KOPT-K1 (cell line): ENCODE data around the gene RNF144A.

Source experiments
- H3K27ac ChIP-seq: fragments of 200-600 bp; sonication (generic); 2 replicates; pipeline ENCODE4 v1.5.1; 2016; ENCODE audit warnings: antibody characterized with exemption, mild to moderate bottlenecking, low read depth, low read length; ENCODE audit not compliant: poor library complexity, severe bottlenecking
- H3K36me3 ChIP-seq: fragments of 200-600 bp; sonication (generic); 2 replicates; pipeline ENCODE4 v1.5.1; 2017; ENCODE audit warnings: antibody characterized with exemption, mild to moderate bottlenecking, low read length, moderate library complexity; ENCODE audit not compliant: insufficient read depth
- H3K9me3 ChIP-seq: fragments of 200-600 bp; sonication (generic); 2 replicates; pipeline ENCODE4 v1.5.1; 2017; ENCODE audit warnings: antibody characterized with exemption, low read length, mild to moderate bottlenecking; ENCODE audit not compliant: insufficient read depth, poor library complexity, severe bottlenecking

RNF144A gene

DNA sequence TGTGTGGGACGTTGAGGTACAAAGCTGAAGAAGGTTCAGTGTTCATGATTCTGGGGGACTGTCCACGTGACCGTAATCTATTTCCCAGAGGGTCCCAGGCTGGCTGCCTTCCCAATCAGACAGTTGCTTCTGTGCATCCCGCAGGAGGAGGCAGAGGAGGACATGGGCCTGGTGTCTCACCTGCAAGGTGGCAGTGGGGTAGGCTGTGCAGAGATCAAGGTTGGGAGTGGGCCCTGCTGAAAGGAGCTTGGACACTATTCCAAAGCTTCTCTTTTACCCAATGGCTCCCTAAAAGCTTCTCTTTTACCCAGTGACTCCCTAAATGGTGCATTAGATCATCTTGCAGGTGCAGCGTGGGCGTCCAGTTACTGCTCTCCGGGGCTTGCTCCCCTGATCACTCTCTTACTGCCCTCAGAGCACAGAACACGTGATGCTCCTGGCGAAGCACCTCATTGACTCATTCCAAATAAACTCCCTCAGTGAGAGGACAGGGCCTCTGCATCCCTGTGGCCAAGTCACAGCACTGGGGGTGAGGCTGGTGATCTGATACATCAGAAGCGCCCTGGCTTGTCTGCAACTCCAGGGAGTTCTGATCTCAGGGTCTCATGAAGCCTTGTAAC lies 41.5 kb downstream of the RNF144A start:
- Histone ChIP-seq H3K36me3 (peaks cover 47% of the 10 kb centered on the region), H3K27ac (no peak overlapping the region)

GRCh38 chr2:6959751-6960150 lies 42.5 kb downstream of the RNF144A start:
- Histone ChIP-seq H3K27ac (no peak overlapping the region), H3K9me3 (no peaks in the 10 kb centered on the region), H3K36me3 (peaks cover 47% of the 10 kb centered on the region)

More for the DNA sequence above, 41.5 kb downstream of the RNF144A start:
- H3K9me3 ChIP-seq: no peaks in the 10 kb centered on the region

DNA sequence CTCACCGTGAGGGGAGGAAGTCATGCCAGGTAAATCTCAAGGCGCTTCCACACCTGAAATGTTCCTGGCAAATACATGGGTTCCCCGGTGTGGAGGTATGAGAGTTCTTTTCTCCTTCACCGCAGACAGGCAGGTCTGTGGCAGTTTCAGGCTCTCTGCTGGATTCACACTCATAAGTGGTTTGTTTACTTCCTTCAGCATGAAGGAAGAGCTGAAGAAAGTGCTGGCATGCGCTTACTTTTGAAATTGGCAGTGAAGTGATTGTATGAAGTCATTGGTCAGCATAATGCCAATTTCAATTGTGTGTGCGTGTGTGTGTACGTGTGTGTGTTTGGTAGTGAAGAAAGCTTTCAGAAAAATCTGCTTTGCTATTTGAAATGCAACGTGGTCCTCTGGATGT lies 43.4 kb downstream of the RNF144A start:
- Histone ChIP-seq H3K27ac (no peak overlapping the region), H3K9me3 (no peaks in the 10 kb centered on the region), H3K36me3 (peaks cover 45% of the 10 kb centered on the region)

DNA sequence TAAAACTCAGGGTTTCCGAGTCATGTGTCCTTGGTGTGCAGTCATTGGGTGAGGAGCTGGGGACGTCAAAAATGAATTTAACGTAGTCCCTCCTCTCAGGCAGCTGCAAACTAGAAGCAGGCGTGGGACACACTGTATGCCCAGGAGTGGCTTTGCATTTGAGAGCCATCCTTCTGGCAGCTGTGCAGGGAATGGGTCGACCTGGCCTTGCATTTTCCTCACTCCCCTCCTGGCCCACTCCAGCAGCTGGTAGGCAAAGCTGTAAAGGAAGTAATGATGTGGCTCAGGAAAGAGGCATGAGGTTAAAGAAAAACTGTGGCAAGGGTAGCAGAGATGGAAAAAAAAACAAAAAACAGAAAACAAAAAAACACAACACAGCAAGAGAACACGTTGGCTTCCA lies 46.5 kb downstream of the RNF144A start:
- peaks cover 40% of the 10 kb centered on the region for H3K36me3 ChIP-seq
- H3K27ac ChIP-seq: no peak overlapping the region
- H3K9me3 ChIP-seq: no peaks in the 10 kb centered on the region

DNA sequence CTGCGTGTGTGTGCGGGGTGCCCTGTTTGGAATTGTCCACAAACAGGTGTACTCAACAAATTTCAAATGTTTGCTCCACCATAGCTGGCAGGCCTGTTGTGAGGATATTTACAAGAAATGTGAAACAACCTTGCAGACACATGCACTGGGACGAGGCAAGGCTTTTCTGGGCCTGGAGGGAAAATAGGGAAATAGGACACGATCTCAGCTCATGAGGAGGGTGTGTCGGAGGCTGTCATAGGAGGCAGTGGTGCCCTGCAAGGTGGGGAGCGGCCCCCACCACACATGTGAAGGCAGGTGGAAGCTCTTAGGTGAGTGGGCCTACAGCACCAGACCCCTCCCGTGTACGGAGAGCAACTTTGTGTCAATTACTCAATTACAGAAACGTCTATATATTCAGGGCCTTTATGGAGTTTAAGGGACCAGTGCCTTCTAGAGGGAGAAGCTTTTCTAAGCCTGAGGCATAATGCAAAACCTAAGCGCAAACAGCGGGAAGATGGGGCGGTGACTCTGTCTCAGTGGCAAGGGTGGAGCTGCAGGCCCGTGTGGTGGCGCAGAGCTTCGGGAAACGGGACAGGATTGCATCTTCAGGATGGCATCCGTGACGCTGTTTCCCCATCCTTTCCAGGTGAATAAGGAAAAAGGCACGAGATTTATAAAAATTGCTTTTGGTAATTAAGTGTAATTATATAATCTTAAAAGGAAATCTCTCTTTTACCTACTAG lies 48.0 kb downstream of the RNF144A start:
- H3K9me3 ChIP-seq: no peaks in the 10 kb centered on the region
- H3K27ac ChIP-seq: no peak overlapping the region
- peaks cover 34% of the 10 kb centered on the region for H3K36me3 ChIP-seq

GRCh38 chr2:6966446-6966940 lies 49.3 kb downstream of the RNF144A start:
- H3K9me3 ChIP-seq: no peaks in the 10 kb centered on the region
- H3K27ac ChIP-seq: no peak overlapping the region
- peaks cover 39% of the 10 kb centered on the region for H3K36me3 ChIP-seq

- Histone ChIP-seq H3K27ac (no peak overlapping the region), H3K36me3 (peaks cover 40% of the 10 kb centered on the region; the same call in 1 of the 2 replicates), H3K9me3 (no peaks in the 10 kb centered on the region)
Measured at GRCh38 chr2:6967301-6967700, 50.1 kb downstream of the RNF144A start.

GRCh38 chr2:6968319-6969100 lies 51.3 kb downstream of the RNF144A start:
- H3K27ac ChIP-seq: no peak overlapping the region
- peaks cover 46% of the 10 kb centered on the region; the same call in 1 of the 2 replicates for H3K36me3 ChIP-seq
- H3K9me3 ChIP-seq: no peaks in the 10 kb centered on the region

DNA sequence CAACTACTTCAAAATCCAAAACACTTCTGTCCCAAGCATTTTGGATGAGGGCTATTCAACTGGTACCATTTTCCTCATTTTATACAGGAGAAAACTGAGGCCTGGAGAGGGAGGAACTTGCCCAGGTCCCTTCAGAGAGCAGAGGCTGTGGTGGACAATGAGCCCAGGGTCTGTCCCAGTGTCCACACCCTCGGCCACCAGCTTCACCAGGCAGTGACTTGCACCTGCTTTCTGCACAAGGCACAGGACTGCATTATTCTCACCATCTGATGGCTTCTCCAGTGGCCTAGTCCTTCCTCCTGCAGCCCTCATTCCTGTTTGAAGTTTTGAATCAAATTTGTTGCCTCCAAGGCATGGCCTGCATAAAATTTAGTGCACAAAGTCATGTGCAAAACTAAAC lies 53.3 kb downstream of the RNF144A start:
- Histone ChIP-seq H3K27ac (no peak overlapping the region), H3K9me3 (peaks cover 13% of the 10 kb centered on the region), H3K36me3 (peaks cover 62% of the 10 kb centered on the region; the same call in 1 of the 2 replicates)

- Histone ChIP-seq H3K36me3 (peaks cover 62% of the 10 kb centered on the region; the same call in 1 of the 2 replicates), H3K27ac (no peak overlapping the region), H3K9me3 (peaks cover 14% of the 10 kb centered on the region)
Measured at GRCh38 chr2:6970976-6971480, 53.8 kb downstream of the RNF144A start.

DNA sequence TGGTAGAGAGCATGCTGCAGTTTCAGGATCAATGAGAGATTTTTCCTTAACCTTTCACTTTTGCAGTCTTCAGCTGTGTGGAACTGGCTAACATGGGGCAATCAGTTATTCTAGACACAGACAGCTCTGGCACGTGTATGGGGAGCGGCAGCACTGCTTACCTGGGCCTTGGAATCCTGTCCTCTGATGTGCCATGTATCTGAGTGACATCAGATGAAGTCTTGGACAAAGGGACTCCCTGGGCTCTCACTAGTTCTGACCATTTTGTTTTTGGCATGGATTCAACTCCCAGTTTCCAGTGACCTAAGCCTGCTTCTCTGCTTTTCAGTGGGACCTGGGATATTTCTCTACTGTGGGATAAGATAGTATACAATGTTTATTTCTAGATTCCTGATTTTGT lies 54.3 kb downstream of the RNF144A start:
- Histone ChIP-seq H3K27ac (no peak overlapping the region), H3K9me3 (peaks cover 14% of the 10 kb centered on the region), H3K36me3 (peaks cover 57% of the 10 kb centered on the region; the same call in 1 of the 2 replicates)

DNA sequence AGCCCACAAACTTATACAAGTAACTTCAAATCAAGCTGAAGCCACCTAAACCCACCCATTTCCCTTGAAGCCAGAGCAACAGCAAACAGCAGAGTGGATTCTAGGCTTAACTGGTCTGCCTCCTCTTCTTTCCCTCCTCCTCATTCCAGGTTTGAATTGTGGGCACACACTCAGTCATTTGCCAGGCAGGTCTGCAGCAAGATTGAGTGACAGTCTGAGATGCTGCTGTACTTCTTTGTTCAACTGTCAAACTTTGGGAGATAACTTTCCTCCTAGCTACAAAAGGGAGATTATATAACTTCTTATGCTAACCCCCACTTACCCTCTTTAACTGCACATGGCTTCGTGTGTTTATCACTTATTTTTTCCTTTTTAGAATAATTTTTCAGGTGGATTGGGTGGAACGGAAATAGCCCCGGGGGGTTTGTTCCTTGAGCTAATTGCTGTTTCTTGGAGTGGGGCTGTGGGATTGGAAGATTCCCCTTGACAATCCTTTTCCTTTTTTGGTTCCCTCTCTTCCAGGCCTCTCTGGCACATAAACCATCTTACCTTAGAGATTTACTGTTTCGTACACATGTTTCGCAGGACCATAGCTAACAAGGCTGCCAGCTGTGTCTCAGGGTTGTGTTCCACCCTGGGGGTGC lies 55.0 kb downstream of the RNF144A start:
- Histone ChIP-seq H3K9me3 (peaks cover 14% of the 10 kb centered on the region), H3K27ac (no peak overlapping the region), H3K36me3 (peaks cover 52% of the 10 kb centered on the region; the same call in 1 of the 2 replicates)

DNA sequence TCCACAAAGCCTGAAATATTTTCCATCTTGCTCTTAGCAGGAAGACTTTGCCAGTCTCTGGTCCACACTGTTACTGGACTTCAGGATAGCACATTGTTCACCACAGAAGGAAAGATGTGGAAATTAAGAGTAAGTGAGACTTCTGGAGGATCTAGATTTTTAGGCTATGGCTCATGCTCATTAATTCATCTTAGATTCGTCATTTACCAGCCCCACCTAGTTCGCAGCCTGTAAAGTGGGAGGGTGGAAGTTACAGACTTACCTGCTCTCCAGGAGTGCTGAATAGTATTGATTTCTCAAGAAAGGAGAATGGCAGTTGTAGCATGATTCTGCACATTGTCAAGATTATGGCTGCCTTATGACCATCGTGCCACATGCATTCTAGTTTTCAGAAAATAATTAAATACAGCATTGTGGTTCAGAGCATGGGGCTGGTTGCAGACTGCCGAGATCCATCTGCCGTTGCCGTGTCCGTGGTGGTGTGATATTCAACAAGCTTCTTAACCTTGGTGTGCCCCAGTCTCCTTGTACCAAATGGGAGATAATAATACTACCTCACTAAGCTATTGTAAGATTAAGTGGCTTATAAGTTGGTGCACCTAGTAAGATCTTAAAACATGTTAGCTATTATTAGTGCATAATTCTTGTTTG lies 56.8 kb downstream of the RNF144A start:
- Histone ChIP-seq H3K36me3 (peaks cover 63% of the 10 kb centered on the region), H3K27ac (no peak overlapping the region), H3K9me3 (peaks cover 26% of the 10 kb centered on the region)

DNA sequence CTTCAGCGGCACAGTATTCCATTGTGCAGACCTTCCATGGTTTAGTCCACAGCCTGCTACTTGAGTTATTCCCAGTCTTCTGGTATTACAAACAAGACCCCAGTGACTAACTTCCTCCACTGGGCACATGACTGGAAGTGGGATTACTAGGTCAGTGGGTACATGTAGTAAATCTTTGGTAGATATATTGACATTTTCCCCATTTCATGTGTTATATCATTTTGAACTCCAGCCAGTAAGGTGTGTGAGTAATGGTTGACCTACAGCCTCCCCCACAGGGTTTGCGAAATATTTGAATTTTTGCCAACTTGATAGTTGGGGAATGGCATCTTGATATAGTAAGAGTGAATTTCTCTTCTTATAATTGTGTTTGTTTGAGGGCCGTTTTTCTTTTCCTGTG lies 58.8 kb downstream of the RNF144A start:
- Histone ChIP-seq H3K27ac (no peak overlapping the region), H3K36me3 (peaks cover 71% of the 10 kb centered on the region)

More for the DNA sequence above, 58.8 kb downstream of the RNF144A start:
- H3K9me3 ChIP-seq: peaks cover 46% of the 10 kb centered on the region
